CD4-positive, alpha-beta T cell treated with Interleukin-15 for 4 hours (primary cell): ENCODE data around the gene CPN1.
A peak's percentile ranks its signal among the peaks of the same experiment; 100 is the strongest.

Experiments
- DNase-seq: peaks from one replicate; pipeline ENCODE4 v3.0.0-alpha.2; 2020; ENCODE audit warnings: low spot score

CPN1 gene

DNA sequence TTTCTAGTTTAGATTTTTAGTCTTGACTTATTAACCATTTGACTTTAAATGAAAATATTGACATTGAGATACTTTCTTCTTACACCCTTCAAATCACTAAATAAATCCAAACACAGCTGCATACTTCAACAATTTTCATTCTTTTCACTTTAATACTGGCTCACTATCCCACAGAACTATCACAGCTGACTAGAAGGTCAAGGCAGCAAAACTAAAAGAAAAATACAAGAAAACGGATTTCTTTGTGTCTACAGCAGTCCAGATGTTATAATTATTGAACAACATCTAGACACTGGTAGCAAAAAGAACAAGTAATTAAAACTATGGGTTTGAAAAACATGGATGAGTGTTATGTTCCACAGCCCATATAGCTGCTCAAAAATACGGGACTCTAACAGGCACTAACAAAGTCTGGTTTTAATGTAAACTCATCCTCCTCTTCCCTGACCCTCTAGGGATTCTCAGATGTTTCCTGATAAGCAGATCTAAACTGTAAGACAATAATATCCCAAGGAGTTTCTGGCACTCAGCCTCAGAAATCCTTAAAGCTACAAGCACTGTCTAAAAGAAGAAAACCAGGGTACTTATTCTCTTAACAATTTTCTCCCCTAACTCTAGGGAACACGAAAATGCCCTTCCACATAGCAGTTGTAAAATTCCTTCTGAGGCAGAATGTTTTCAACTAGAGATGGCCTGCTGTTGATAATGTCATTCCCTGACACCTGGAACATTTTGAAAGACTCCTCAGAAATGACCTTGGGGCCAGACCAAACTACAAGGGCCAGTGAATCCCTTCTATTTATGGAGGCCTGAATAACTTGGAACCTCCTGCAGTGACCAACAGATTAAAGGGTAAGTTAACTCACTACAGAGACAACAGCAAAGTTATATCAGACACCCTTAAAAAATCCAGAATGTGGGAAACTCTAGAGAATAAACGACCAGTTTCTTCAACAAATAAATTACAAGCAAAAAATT, 84.7 kb downstream of the CPN1 start:
- DNase-seq, result no peak

DNA sequence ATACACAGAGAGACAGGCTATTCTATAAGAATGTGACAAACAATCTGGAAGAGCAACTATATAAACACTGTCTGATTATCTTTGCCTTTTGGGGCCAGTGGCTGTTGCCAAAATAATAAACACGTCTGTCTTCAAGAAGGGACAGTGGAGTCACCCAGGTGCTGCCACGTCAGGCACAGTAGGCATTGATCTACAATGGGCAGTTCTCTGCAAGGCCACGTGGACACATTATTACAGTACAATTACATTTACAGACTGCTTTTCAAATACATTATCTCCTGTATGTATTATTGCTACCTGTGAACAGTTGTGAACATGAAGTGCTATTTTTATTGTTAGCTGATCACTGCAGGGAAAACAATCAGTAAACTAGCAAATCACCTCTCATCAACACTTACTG, 86.0 kb downstream of the CPN1 start:
- no peak for DNase-seq

DNA sequence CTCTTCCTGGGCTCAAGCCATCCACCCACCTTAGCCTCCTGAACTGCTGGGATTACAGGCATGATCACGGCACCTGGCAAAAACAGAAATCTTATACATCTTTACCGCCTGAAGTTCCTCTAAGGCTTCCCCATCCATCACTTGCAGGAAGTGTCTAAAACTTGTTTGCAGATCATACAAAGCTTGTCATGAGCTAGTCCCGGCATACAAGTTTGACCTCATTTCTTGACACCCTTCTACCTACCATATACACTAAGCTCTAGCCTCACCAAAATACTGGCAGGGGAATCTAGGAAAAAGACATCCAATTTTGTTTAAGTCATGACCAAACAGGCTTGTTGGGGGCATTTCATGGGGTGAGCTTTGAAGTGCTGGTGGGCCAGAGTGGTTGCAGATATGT, 86.4 kb downstream of the CPN1 start:
- no peak for DNase-seq

GRCh38 chr10:99994801-99995200, 86.9 kb downstream of the CPN1 start:
- DNase-seq, result no peak

- DNase-seq, result peak; percentile 43
Measured at GRCh38 chr10:99993701-99994689, 87.7 kb downstream of the CPN1 start.
